ENCODE measurements around the gene TMEM80. TPM values are rescaled to one million over a fixed set of nuclear protein-coding genes. Genes with fewer than 3 reads are reported as not detected.

The TMEM80 gene
- total and polyA plus RNA-seq, 10 donors = 18.7 to 37.6 (median 28.5) TPM

DNA sequence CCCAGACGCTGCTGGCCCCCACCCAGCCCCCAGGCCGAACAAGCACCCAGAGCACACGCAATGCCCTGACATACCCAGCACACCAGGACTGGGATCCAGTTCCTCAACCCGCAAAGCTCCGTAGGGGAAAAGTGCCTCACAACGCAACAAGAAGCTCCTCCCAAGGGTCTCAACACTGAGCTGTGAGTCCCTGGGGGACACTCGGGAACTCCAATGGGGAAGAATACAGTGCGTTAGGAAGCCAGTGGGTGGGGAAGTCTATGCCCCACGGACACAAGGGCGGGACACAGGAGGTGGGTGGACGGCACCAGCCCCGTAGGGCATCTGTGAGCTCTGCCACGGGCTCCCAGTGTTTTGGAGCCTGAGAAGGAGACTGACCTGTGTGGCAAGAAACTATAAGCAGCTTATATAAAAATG, 2.2 kb upstream of the TMEM80 start:
- Histone ChIP-seq H3K27me3 (replicated peaks in 1 of 7) (no peaks in the 10 kb centered on the region), H3K36me3 (peaks cover 0 to 37% (median 14%) of the 10 kb centered on the region in 6 donors), H3K4me1 (peaks cover 26 to 69% (median 46%) of the 10 kb centered on the region in 6 donors), H3K9me3 (no peaks in the 10 kb centered on the region), H3K4me3 (peak overlapping the region in 4 of 8 donors; percentile 79 to 85 (median 82)), H3K27ac (peak overlapping the region in 5 of 8 donors; percentile 33 to 100 (median 99))
- TF ChIP-seq CTCF (IDR thresholded peaks at IDR 0.05 in 8 of 11, conservative IDR thresholded peaks at IDR 0.05 in 3 of 11) = no peak
- peak in 1 of 3 donors; percentile 8 for TF ChIP-seq POLR2AphosphoS5 (IDR thresholded peaks at IDR 0.05)
- DNase-seq = peak; percentile 81
- WGBS, 5 donors = 30 to 38% (median 33%) methylated on average over 11 to 13 of the region's 13 CpGs
- intact Hi-C loops (cut with DNase I; ENCODE audit: low total_unique reads) = no loop called here

DNA sequence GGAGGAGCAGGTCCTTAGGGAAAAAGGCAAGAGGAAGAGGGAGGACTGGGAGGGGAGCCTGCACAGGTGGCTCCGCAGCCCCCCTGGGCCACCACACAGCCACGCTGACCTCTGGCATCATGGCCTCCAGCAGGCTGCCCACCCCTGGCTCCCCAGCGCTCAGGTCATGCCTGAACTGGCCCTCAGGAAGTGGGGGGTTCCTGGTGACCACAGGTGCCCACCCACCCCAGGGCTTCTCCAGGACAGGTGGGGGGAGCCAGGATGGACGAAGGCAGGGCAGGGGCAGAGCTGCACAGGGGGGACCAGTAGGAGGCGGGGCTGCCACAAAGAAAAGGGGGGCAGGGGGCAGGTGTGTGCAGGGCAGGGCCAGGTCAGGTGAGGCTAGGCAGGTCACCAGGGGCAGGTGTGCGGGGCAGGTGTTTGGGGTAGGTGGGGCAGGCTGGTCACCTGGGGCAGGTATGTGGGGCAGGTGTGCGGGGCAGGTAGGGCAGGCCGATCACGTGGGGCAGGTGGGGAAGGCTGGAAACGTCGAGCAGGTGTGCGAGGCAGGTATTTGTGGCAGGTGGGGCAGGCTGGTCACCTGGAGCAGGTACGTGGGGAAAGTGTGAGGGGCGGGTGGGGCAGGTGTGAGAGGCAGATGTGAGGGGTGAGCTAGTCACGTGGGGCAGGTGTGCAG, 1.6 kb upstream of the TMEM80 start:
- TF ChIP-seq CTCF (IDR thresholded peaks at IDR 0.05 in 8 of 11, conservative IDR thresholded peaks at IDR 0.05 in 3 of 11) (no peak), POLR2AphosphoS5 (IDR thresholded peaks at IDR 0.05) (peak in 1 of 3 donors; percentile 11)
- Histone ChIP-seq H3K4me3 (peak overlapping the region in 6 of 8 donors; percentile 35 to 85 (median 80)), H3K36me3 (peaks cover 2 to 37% (median 8%) of the 10 kb centered on the region in 6 donors), H3K27me3 (replicated peaks in 1 of 7) (no peaks in the 10 kb centered on the region), H3K4me1 (peaks cover 26 to 75% (median 47%) of the 10 kb centered on the region in 6 donors), H3K9me3 (no peaks in the 10 kb centered on the region), H3K27ac (peak overlapping the region in 5 of 8 donors; percentile 33 to 100 (median 99))
- DNase-seq = peak; percentile 88
- 52 to 61% (median 55%) methylated on average over 12 to 15 of the region's 15 CpGs for WGBS, 5 donors
- intact Hi-C loops (cut with DNase I; ENCODE audit: low total_unique reads) = no loop called here

DNA sequence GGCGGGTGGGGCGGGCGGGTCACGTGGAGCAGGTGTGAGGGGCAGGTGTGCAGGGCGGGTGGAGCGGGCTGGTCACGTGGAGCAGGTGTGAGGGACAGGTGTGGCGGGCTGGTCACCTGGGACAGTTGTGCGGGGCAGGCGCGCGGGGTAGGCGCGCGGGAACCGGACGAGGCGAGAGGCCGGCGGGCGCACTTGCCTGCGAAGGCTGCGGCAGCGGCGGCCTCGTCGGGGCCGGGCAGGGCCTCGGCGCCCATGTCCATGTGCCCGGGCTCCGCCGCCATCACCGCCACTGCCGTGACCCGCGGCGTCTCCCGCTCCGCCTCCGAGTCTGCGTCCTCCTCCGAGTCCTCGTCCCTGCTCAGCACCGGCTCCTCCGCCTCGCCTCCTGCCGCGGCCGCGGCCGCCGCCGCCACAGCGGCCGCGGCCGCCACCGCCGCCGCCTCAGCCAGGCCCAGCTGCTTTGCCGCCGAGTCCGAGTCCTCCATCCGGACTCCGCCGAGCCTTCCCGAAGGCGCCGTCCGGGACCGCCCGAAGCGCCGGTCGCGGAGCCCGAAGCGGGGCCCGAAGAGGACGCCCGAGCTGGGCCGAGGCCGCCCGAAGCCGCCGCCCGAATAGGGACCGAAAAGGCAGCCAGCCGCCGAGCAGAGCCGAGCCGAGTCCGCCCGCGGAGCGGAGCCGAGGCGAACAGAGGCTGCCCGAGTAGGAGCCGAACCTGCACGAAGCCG, 891 bp upstream of the TMEM80 start, which contains the start of gene DEAF1:
TSS of gene DEAF1 (minus strand) at position 660 of the 725 bp plus-strand sequence. CDS start at position 485, 175 bp downstream.
- Histone ChIP-seq H3K36me3 (peaks cover under 1 to 37% (median 8%) of the 10 kb centered on the region in 6 donors), H3K9me3 (no peaks in the 10 kb centered on the region), H3K27me3 (replicated peaks in 1 of 7) (no peaks in the 10 kb centered on the region), H3K4me3 (peak within 1 kb of the TSS; percentile 57 to 85 (median 80)), H3K27ac (peak within 1 kb of the TSS; percentile 91 to 100 (median 99)), H3K4me1 (peaks cover 26 to 77% (median 47%) of the 10 kb centered on the region in 6 donors)
- peak; percentile 100 for DNase-seq
- WGBS, 5 donors = 2 to 5% (median 3%) methylated on average over 51 to 103 of the region's 103 CpGs
- intact Hi-C loops (cut with DNase I; ENCODE audit: low total_unique reads) = no loop called here
- no peak for TF ChIP-seq POLR2A (IDR thresholded peaks at IDR 0.05)
- peak; percentile 23 to 65 (median 57) for TF ChIP-seq POLR2AphosphoS5 (IDR thresholded peaks at IDR 0.05)
- TF ChIP-seq CTCF (IDR thresholded peaks at IDR 0.05 in 8 of 11, conservative IDR thresholded peaks at IDR 0.05 in 3 of 11) = no peak

- intact Hi-C loops (cut with DNase I; ENCODE audit: low total_unique reads) = no loop called here
- no peak for DNase-seq
- peaks cover 26 to 77% (median 47%) of the 10 kb centered on the region in 6 donors for H3K4me1 ChIP-seq
Observed at GRCh38 chr11:695288-695537, 403 bp upstream of the TMEM80 start.

More at GRCh38 chr11:695288-695537, 403 bp upstream of the TMEM80 start:
- Histone ChIP-seq H3K27ac (peak overlapping the region; percentile 91 to 100 (median 99)), H3K9me3 (no peaks in the 10 kb centered on the region), H3K4me3 (peak overlapping the region in 7 of 8 donors; percentile 70 to 85 (median 81)), H3K27me3 (replicated peaks in 1 of 7) (no peaks in the 10 kb centered on the region), H3K36me3 (peaks cover 0 to 39% (median 8%) of the 10 kb centered on the region in 6 donors)
- 0% methylated on average over 8 to 25 of the region's 25 CpGs for WGBS, 5 donors
- no peak for TF ChIP-seq POLR2A (IDR thresholded peaks at IDR 0.05)
- no peak for TF ChIP-seq CTCF (IDR thresholded peaks at IDR 0.05 in 8 of 11, conservative IDR thresholded peaks at IDR 0.05 in 3 of 11)
- no peak for TF ChIP-seq POLR2AphosphoS5 (IDR thresholded peaks at IDR 0.05)
